ENCODE measurements around the gene ARSB.

DNA sequence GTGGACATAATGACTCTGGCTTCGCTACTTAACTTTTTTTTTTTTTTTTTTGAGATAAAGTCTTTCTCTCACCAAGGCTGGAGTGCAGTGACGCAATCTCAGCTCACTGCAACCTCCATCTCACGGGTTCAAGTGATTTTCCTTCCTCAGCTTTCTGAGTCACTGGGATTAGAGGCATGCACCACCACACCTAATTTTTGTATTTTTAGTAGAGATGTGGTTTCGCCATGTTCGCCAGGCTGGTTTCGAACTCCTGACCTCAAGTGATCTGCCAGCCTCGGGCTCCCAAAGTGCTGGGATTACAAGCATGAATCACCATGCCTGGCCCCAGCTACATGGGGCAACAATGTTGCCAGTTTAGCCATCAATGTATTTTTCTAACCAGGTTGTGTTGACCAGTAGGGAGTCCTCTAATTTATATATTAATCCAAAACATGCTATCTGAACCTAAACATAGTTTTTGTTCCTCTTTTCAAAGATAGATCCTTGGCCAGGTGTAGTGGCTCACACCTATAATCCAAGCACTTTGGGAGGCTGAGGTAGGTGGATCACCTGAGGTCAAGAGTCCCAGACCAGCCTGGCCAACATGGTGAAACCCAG is 216.2 kb downstream of the ARSB start:
- TF ChIP-seq POLR2A (IDR thresholded peaks at IDR 0.05) (no peak), CTCF (IDR thresholded peaks at IDR 0.05) (no peak)

All from gastroesophageal sphincter (tissue), 3 donors.